Measurements from ENCODE around the gene HOPX.

DNA sequence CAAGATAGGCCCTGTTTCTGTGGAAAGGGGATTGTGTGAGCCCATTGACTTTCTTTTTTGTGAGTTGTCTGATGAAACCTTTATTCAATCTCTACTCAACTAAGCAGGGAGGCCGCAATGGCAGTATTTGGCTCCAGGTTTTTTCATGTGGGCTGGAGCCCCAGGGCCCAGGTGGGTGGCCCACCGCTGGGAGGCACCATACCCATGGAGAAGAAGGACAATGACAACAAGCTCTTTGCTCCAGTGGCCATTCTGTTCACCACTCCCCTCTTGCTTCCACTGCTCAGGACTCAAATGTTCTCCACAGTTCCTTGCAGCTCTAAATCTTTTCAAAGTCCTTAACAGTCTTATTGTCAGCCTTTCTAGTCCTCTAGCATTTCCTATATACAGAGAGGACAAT, 54.1 kb downstream of the HOPX start:
- TF ChIP-seq TBP (IDR thresholded peaks at IDR 0.05; ENCODE audit: low read depth, low read length), result no peak
- no peak for TF ChIP-seq CTCF (IDR thresholded peaks at IDR 0.05; ENCODE audit: control extremely low read depth in 1 of 3, insufficient read depth in 1 of 3, low read depth in 1 of 3, low read length in 3 of 3)
- TF ChIP-seq RFX5 (IDR thresholded peaks at IDR 0.05; ENCODE audit: borderline replicate concordance, low read depth, low read length), result no peak
- TF ChIP-seq SIX5 (IDR thresholded peaks at IDR 0.05; ENCODE audit: low read depth, low read length), result no peak
- 0 out of 4 replicates have a peak, but pooled peaks have one; percentile 10 to 19 for TF ChIP-seq RAD21 (IDR thresholded peaks at IDR 0.05 in 1 of 2, conservative IDR thresholded peaks at IDR 0.05 in 1 of 2; ENCODE audit: low read depth in 2 of 2, low read length in 2 of 2)
- TF ChIP-seq BACH1 (IDR thresholded peaks at IDR 0.05; ENCODE audit: low read length), result no peak
- TF ChIP-seq JUN (IDR thresholded peaks at IDR 0.05; ENCODE audit: low read depth, low read length), result no peak
- TF ChIP-seq POLR2A (IDR thresholded peaks at IDR 0.05; ENCODE audit: control extremely low read depth in 1 of 2, low read depth in 2 of 2, low read length in 2 of 2), result no peak
- TF ChIP-seq EGR1 (IDR thresholded peaks at IDR 0.05; ENCODE audit: borderline replicate concordance, low read depth, low read length), result no peak

Measured in H1 (cell line).